DMS153 (cell line): ENCODE results near the gene SRSF9.
"Not testable (repeated sequence)": the region's sequence is repeated elsewhere in the genome, so short reads cannot be mapped to it uniquely, and the experiment has no call there.

Source experiments
- DNase-seq: peaks from one replicate; lab custom pipeline; 2025; lab: John Stamatoyannopoulos, UW

The SRSF9 gene

GRCh38 chr12:120481022-120481767 lies 11.6 kb upstream of the SRSF9 start:
- DNase-seq: no peak

DNA sequence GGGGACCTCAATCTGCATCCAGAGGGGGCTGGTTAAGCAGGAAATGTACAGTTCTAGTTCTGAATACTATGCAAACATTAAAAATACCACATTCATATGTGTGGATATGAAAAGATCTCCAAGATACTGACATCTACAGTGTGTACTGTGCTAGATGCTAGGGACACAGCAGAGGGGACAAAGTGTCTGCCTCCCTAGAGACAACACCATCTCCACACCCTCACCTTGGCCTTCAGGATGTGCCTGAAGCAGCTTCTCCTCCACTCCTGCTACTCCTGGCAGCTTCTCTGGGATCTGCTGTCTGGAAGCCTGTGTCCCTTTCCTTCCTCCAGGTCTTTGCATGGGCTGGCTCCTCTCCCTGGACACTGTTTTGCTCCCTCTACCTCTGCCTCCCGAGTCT lies 10.7 kb upstream of the SRSF9 start:
- no peak for DNase-seq

- DNase-seq: no peak
Measured at GRCh38 chr12:120479458-120479857, 9.9 kb upstream of the SRSF9 start.

DNA sequence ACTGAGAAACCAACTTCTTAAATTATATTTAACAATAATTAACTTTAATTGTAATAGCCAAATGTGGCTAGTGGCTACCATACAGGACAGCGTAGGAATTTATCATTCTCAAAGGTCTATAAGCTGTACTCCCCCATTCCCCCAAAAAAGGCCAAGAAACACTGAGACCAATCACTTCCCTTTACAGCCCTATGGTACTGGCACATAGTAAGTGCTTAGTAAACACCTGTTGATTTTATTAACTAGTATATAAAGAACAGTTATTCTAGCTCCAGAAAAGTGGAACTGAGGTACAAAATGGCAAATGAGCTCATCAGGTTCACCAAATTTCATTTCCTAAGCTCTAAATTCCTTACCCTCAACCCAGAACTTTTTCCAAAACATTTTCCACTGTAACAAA lies 6.1 kb upstream of the SRSF9 start:
- DNase-seq: no peak

DNA sequence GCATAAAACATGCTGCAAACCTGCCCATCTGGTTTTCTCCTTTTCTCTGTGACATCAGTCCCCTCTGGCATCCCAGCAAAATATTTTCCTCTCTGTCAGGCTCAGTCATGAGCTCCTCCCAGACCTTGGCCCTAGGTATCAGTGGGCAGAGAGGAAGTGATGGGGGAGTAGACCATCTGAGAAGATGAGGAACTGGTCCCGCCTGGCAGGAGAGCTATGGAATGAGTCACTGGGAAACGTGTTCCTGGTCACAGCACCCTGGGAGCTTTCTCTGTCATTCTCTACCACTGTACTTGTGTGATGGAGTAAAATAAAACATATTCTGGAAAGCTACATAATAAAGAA lies 5.0 kb upstream of the SRSF9 start:
- DNase-seq: peak; percentile 18

DNA sequence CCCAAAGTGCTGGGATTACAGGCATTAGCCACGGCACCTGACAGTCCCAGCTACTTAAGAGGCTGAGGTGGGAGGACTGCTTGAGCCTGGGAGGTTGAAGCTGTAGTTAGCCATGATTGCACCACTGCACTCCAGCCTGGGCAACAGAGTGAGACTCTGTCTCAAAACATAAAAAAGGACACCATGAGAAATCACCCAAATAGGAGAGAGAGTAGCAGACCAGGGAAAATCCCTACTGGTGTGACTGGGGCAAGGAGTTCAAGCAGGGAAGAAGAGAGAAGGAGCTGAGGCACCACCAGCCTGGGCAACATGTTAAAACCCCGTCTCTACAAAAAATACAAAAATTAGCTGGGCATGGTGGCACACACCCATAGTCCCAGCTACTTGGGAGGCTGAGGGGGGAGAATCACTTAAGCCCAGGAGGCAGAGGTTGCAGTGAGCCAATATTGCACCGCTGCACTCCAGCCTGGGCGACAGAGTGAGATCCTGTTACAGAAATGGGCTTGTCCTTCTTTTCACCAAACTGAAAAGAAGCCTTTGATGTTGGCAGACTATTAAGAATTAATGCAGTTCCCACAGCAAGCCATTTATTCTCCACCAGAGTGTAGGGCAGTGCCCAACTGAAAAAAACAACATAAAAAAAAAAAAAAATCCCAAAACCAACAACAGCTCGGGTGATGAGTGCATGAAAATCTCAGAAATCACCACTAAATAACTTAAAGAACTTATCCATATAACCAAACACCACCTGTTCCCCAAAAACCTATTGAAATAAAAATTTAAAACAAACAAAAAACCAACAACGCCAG lies 4.5 kb upstream of the SRSF9 start:
- DNase-seq: no peak

GRCh38 chr12:120472521-120472920 lies 3.0 kb upstream of the SRSF9 start:
- DNase-seq: no peak

- DNase-seq: no peak
Measured at GRCh38 chr12:120470150-120470784, 719 bp upstream of the SRSF9 start.

DNA sequence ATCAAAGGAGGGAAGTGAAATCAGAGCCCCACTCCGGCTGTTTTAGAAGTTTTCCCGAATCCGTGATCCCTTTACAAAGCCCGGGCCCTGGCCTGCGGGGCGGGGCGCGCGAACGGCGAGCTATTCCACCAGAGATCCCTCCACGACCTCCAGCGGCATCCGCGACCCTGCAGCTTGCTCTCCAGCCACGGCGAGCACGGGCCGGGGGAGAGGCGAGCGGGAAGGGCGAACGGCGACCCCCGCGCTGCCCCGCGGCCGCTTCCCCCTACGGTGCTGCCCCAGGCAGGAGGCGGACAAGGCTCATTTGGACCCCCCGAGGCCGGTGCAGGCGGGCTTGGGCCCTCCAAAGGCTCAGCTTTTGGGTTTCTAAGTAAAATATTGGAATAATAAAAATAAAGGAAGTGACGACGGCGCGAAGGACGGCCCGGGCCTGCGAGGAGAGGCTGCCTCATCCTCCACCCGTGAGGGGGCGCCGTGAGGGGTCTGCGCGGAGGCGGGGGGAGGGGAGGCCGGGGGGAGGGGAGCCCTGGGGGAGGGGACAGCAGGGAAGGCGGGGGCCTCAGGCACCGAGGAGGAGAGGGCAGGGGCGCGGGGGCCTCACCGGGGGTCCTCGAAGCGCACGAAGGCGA lies 613 bp downstream of the SRSF9 start:
- no peak for DNase-seq

GRCh38 chr12:120468325-120468820 lies 1.2 kb downstream of the SRSF9 start:
- DNase-seq: no peak

DNA sequence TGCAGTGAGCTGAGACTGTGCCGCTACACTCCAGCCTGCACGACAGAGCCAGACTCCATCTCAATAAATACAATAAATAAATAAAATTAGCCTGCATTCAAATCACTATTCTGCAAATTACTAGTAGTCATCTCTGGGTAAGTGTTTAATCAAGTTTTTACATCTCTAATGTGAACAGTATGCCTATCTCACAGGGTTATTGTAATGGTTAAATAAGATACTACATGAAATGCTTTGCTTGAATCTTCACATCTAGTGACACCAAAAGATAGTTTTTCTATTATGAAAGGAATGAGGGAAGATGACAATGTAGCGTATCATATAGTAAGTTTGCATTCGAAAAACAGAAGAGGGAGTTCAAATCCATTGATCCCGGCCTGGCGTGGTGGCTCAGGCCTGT lies 2.1 kb downstream of the SRSF9 start:
- DNase-seq: no peak

GRCh38 chr12:120466560-120467315 lies 2.8 kb downstream of the SRSF9 start:
- DNase-seq: no peak

DNA sequence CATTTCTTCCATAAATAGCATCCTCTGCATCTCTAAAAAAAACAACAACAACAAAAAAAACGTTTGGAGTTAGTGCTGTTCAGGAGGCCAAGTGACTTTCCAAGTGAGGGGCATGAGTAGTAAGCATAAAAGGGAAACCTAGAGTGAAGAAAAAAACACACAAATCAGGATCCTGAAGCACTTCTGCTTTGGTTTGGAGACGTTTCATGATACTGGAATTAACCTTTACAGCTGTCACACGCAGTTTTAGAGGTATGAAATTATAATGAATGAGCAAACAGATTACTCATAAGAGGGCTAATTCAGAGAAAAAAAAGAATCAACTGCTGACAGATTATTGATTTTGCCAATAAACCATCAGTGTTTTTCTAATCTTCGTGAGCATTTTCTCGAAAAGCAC lies 3.8 kb downstream of the SRSF9 start:
- DNase-seq: no peak

DNA sequence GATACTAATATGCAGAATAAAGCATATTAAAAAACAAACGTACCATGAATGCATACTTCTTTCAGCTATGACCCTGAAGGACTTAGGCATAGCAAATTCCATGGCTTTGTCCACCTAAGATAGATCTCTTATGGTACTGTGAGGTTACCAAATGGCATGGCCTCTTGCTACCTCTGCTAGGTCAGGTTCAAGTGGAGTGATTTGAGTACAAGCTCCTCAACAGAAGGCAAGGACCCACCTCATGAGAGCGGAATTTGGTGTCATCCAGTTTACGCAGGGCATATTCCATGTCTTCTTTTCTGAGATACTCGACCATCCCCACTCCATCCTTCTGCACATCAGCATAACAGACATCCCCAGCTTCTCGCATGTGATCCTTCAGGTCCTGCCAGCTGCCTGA lies 5.8 kb downstream of the SRSF9 start:
- no peak for DNase-seq

GRCh38 chr12:120462099-120462640 lies 7.4 kb downstream of the SRSF9 start:
- no peak for DNase-seq

- no peak for DNase-seq
Measured at GRCh38 chr12:120460157-120460556, 9.4 kb downstream of the SRSF9 start.

- no peak for DNase-seq
Measured at GRCh38 chr12:120457133-120457532, 12.4 kb downstream of the SRSF9 start.

DNA sequence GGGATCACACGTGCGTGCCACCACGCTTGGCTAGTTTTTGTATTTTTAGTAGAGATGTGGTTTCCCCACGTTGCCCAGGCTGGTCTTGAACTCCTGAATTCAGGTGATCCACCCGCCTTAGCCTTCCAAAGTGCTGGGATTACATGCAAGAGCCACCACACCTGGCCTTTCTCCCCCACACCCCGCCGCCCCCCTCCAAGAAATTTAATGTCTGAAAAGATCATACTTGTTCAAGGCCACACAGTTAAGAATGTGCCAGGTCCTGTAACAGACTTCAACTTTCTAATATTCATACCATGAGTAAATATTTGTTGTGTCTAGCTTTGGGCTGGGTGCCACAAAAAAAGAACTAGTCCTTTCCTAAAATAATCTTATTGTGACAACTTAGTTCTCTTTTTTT lies 14.2 kb downstream of the SRSF9 start:
- DNase-seq: no peak

- DNase-seq: no peak
Measured at GRCh38 chr12:120453977-120454376, 15.6 kb downstream of the SRSF9 start.

DNA sequence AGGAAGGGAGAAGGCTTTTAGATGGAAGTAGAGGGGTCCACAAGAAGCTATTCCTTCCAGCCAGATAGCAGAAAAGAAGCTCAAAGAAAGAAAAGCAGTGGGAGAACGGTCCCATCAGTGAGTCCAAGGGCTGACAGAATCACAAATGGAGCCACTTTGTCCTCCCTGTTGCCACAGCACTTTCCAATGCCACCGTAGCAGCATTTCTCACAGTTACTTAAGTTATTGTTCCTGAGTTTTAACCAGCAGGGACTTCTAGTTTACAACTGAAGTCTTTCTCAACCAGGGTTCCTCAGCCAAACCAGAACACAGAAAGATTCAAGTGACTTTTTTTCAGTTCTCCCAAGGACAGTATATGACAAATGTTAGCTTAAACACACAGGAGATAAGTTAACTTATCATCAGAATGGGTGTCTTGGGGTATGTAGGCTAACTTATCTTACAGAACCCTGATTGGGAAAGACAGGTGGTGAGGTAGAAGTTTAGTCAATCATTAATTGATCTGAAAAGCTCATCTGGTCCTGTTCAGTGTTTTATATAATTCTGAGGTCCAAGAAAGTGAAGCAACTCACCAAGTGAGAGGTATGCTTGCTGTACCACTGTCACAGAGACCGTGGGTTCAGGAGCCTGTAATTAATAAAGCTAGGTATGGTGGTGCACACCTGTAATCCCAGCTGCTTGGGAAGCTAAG lies 16.3 kb downstream of the SRSF9 start:
- no peak for DNase-seq

GRCh38 chr12:120452524-120452923 lies 17.0 kb downstream of the SRSF9 start:
- not testable (repeated sequence) for DNase-seq
